BE2C (cell line): Measurements from ENCODE around the gene SLC7A8. TPM values are rescaled to one million over a fixed set of nuclear protein-coding genes. Genes with fewer than 3 reads are reported as not detected.
"Not testable (repeated sequence)": the region's sequence is repeated elsewhere in the genome, so short reads cannot be mapped to it uniquely, and the experiment has no call there.

Source experiments
- DNase-seq: peaks from one replicate; pipeline ENCODE4 v3.0.0-alpha.2; 2020
- H3K27me3 ChIP-seq: fragments of 250-450 bp; sonication (Bioruptor Pico); 2 replicates; pipeline ENCODE4 v1.5.1; 2020; ENCODE audit warnings: mild to moderate bottlenecking
- H3K36me3 ChIP-seq: fragments of 250-450 bp; sonication (Bioruptor Pico); 2 replicates; pipeline ENCODE4 v1.5.1; 2020; ENCODE audit warnings: mild to moderate bottlenecking
- H3K4me1 ChIP-seq: fragments of 250-450 bp; sonication (Bioruptor Pico); 2 replicates; pipeline ENCODE4 v1.5.1; 2020
- H3K4me3 ChIP-seq: 2 replicates; pipeline ENCODE4 v1.5.1; 2011; ENCODE audit warnings: low read depth, low read length
- H3K9me3 ChIP-seq: fragments of 250-450 bp; sonication (Bioruptor Pico); 2 replicates; pipeline ENCODE4 v1.5.1; 2020
- polyA plus RNA-seq: library from polyadenylated mRNA; unstranded; fragments of >200 nt; gene quantifications from one replicate; pipeline ENCODE4 v1.2.1, GENCODE V29; 2012; ENCODE audit warnings: low read depth, missing spikeins; ENCODE audit not compliant: insufficient read length, insufficient read depth
- TF ChIP-seq, protein P1 (sequence below): IDR thresholded peaks from 2 replicates; pipeline ENCODE4 v1.5.1; 2012; ENCODE audit warnings: mild to moderate bottlenecking, low read depth, low read length

The SLC7A8 gene
- not detected for polyA plus RNA-seq

DNA sequence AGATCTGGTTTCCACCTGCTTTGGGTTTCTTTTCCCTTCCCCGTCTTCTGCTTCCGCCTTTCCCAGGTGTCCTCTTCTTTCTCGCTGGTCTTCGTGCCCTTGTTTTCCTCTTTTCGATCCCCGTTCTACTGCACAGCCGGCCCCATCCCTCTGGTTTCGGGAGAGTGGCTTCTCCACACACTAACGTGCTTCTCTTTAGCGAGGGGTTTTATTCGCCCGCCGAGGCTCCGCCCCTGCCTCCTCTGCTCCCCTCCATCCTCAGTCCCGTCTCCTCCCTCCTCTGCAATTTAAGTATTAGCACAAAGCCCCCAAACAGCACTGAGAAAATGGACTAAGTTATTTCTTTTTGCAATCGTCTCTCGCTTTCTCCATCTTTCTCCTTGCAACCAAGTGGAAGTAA is at the start of gene SLC7A8:
TSS of gene SLC7A8 (minus strand) at position 182 of the 400 bp plus-strand sequence. CDS start 746 bp downstream, outside the sequence.
- no peak for DNase-seq
- TF ChIP-seq, protein P1, sequence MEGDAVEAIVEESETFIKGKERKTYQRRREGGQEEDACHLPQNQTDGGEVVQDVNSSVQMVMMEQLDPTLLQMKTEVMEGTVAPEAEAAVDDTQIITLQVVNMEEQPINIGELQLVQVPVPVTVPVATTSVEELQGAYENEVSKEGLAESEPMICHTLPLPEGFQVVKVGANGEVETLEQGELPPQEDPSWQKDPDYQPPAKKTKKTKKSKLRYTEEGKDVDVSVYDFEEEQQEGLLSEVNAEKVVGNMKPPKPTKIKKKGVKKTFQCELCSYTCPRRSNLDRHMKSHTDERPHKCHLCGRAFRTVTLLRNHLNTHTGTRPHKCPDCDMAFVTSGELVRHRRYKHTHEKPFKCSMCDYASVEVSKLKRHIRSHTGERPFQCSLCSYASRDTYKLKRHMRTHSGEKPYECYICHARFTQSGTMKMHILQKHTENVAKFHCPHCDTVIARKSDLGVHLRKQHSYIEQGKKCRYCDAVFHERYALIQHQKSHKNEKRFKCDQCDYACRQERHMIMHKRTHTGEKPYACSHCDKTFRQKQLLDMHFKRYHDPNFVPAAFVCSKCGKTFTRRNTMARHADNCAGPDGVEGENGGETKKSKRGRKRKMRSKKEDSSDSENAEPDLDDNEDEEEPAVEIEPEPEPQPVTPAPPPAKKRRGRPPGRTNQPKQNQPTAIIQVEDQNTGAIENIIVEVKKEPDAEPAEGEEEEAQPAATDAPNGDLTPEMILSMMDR, result no peak
- Histone ChIP-seq H3K4me3 (no peak within 1 kb of the TSS; the same call in 1 of the 2 replicates), H3K27me3 (peaks cover 58% of the 10 kb centered on the region), H3K4me1 (no peaks in the 10 kb centered on the region), H3K36me3 (no peaks in the 10 kb centered on the region), H3K9me3 (no peaks in the 10 kb centered on the region)

DNA sequence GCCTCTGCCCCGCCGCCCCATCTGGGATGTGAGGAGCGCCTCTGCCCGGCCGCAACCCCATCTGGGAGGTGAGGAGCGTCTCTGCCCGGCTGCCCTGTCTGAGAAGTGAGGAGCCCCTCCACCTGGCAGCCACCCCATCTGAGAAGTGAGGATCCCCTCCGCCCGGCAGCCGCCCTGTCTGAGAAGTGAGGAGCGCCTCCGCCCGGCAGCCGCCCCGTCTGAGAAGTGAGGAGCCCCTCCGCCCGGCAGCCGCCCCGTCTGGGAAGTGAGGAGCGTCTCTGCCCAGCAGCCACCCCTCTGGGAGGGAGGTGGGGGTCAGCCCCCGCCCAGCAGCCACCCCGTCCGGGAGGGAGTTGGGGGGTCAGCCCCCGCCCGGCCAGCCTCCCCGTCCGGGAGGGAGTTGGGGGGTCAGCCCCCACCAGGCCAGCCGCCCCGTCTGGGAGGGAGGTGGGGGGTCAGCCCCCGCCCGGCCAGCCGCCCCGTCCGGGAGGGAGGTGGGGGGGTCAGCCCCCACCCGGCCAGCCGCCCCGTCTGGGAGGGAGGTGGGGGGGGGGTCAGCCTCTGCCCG is 48.9 kb upstream of the SLC7A8 start:
- peaks cover 14% of the 10 kb centered on the region for H3K27me3 ChIP-seq
- H3K4me1 ChIP-seq, DNase-seq, H3K36me3 ChIP-seq, H3K4me3 ChIP-seq, H3K9me3 ChIP-seq: not testable (repeated sequence)

DNA sequence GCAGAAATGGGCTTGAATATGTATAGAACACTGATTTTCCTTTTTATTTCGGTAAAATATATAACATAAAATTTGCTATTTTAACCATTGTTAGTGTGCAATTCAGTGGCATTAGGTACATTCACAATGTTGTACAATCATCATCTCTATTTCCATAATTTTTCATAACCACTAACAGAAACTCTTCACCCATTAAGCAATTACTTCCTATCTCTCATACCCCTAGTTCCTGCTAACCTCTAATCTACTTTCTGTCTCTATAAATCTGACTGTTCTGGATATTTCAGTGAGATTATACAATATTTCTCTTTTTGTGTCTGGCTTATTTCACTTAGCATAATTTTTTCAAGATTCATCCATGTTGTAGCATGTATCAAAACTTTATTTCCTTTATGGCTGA is 45.4 kb upstream of the SLC7A8 start:
- no peaks in the 10 kb centered on the region; the same call in 1 of the 2 replicates for H3K27me3 ChIP-seq
- H3K9me3 ChIP-seq, result no peaks in the 10 kb centered on the region
- no peaks in the 10 kb centered on the region for H3K4me1 ChIP-seq
- H3K36me3 ChIP-seq, result no peaks in the 10 kb centered on the region
- no peak for DNase-seq
- H3K4me3 ChIP-seq, result no peak overlapping the region
- TF ChIP-seq, protein P1, result no peak

DNA sequence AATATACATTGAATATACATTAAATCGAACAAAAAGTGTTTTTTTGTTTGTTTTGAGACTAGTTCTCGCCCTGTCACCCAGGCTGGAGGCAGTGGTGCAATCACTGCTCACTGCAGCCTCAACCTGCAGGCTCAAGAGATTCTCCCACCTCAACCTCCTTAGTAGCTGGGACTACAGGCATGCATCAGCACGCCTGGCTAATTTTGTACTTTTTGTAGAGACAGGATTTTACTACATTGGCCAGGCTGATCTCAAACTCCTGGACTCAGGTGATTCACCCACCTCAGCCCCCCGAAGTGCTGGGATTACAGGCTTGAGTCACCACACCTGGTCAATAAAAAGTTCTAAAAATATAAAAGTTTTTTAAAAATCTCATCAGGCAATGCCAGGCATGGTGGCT is 44.1 kb upstream of the SLC7A8 start:
- Histone ChIP-seq H3K9me3 (no peaks in the 10 kb centered on the region), H3K27me3 (peaks cover 8% of the 10 kb centered on the region)

DNA sequence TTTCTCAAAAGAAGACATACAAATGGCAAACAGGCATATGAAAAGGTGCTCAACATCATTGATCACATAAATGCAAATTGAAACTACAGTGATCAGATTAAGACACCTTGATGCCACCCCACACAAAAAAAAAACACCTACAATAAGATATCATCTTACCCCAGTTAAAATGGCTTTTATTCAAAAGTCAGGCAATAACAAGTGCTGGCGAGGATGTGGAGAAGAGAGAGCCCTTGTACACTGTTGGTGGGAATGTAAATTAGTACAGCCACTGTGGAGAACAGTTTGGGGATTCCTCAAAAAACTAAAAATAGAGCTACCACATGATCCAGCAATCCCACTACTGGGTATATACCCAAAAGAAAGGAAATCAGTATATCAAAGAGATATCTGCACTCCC is 41.5 kb upstream of the SLC7A8 start:
- H3K9me3 ChIP-seq, H3K4me3 ChIP-seq, H3K4me1 ChIP-seq, H3K36me3 ChIP-seq, DNase-seq: not testable (repeated sequence)
- peaks cover 33% of the 10 kb centered on the region for H3K27me3 ChIP-seq

More for the DNA sequence above, 44.1 kb upstream of the SLC7A8 start:
- TF ChIP-seq, protein P1, result no peak
- no peak overlapping the region for H3K4me3 ChIP-seq
- DNase-seq, result no peak
- no peaks in the 10 kb centered on the region for H3K36me3 ChIP-seq
- H3K4me1 ChIP-seq, result no peaks in the 10 kb centered on the region

DNA sequence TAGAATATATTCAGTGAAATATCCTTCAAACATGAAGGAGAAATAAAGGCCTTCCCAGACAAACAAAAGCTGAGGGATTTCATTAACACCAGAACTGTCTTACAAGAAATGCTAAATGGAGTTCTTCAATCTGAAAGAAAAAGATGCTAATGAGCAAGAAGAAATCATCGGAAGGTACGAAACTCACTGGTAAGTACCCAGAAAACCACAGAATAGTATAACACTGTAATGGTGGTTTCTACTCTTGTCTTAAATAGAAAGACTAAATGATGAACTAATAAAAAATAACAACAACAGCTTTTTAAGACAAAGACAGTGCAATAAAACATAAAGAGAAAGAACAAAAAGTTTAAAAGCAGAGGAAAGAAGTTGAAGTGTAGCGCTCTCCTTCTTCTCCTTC is 35.6 kb upstream of the SLC7A8 start:
- TF ChIP-seq, protein P1, result no peak
- DNase-seq, result no peak
- H3K4me1 ChIP-seq, result no peaks in the 10 kb centered on the region
- H3K36me3 ChIP-seq, result no peaks in the 10 kb centered on the region
- no peaks in the 10 kb centered on the region for H3K9me3 ChIP-seq
- H3K4me3 ChIP-seq, result no peak overlapping the region
- H3K27me3 ChIP-seq, result peaks cover 53% of the 10 kb centered on the region

DNA sequence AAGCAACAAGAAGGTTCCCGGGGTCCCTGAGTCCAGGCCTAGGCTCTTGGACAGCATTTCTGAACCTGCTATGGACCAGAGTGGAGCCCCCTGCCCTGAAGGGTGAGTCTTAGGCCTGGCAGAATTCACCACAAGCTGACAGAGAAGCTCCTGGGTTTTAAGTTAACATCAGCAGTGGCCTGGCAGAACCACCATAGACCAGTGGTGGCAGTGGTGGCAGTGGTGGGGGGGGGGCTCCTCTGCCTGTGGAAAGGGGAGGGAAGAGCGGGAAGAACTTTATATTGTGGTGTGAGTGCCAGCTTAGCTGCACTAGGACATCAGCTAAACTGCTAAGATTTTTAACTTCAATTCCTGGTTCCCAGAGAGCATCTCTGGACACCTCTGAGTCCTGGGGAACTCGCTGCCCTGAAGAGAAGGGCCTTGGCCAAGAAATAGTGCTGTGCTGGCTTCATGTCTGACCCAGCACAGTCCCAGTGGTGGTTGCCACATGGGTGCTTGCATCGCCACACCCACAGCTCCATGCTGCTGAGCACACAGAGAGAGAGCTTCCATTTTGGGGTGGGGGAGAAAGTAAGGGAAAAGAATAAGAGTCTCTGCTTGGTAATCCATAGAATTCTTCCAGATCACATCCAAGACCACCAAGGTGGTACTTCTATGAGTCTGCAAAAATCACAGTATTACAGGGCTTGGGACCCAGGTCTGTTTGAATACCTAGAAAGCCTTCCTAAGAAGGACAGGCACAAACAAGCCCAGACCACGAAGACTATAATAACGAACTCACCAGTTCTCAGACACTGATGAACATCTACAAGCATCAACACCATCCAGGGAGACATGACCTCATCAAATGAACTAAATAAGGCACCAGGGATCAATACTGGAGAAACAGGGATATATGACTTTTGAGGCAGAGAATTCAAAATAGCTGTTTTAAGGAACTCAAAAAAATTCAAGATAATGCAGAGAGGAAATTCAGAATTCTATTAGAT is 33.9 kb upstream of the SLC7A8 start:
- Histone ChIP-seq H3K9me3 (no peaks in the 10 kb centered on the region), H3K36me3 (no peaks in the 10 kb centered on the region), H3K27me3 (peaks cover 50% of the 10 kb centered on the region), H3K4me1 (no peaks in the 10 kb centered on the region), H3K4me3 (no peak overlapping the region)
- DNase-seq, result no peak
- TF ChIP-seq, protein P1, result no peak
